ENCODE results near the gene PCBP3.
"Not testable (repeated sequence)": the region's sequence is repeated elsewhere in the genome, so short reads cannot be mapped to it uniquely, and the experiment has no call there.

Gene PCBP3

DNA sequence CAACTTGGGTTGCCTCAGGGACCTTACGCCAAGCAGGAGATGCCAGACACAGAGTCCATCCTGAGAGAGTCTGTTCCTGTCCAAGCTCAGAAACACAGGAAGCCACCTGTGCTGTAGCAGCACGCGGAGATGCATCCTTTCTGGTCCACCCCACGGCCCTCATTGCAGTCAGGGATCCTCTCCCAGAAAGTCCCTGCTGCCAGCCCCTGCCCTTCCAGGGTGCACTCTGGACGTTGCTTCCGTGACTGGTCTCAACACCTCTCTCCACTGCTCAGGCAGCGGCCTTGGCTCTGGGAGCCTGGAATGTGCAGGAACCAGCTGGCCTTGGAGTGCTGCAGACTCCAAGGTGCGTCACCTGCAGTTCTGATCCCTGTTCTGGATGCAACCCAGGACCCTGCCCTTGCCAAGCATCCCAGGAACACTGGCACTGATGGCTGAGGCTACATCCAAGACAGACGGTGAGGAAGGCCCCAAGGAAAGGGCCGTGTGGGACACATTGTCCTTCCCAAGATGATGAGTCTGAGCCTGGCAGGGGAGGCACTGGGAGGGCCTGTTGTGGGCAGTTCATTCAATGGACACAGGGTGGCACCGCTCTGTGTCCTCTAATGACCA lies 316.4 kb downstream of the PCBP3 start:
- H3K27ac ChIP-seq = no peak overlapping the region
- TF ChIP-seq, protein P1, sequence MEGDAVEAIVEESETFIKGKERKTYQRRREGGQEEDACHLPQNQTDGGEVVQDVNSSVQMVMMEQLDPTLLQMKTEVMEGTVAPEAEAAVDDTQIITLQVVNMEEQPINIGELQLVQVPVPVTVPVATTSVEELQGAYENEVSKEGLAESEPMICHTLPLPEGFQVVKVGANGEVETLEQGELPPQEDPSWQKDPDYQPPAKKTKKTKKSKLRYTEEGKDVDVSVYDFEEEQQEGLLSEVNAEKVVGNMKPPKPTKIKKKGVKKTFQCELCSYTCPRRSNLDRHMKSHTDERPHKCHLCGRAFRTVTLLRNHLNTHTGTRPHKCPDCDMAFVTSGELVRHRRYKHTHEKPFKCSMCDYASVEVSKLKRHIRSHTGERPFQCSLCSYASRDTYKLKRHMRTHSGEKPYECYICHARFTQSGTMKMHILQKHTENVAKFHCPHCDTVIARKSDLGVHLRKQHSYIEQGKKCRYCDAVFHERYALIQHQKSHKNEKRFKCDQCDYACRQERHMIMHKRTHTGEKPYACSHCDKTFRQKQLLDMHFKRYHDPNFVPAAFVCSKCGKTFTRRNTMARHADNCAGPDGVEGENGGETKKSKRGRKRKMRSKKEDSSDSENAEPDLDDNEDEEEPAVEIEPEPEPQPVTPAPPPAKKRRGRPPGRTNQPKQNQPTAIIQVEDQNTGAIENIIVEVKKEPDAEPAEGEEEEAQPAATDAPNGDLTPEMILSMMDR (IDR thresholded peaks at IDR 0.05) = no peak
- TF ChIP-seq ZFX (IDR thresholded peaks at IDR 0.05; ENCODE audit: borderline replicate concordance) = no peak

DNA sequence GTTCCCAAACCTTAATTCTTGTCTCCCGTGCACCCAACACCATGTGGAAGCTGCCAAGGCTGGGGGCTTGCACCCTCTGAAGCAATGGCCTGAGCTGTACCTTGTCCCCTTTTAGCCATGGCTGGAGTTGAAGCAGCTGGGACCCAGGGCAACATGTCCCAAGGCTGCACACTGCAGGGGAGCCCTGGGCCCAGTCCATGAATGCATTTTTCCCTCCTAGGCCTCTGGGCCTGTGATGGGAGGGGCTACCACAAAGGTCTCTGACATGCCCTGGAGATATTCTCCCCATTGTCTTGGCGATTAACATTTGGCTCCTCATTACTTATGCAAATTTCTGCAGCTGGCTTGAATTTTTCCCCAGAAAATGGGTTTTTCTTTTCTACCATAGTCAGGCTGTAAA lies 317.9 kb downstream of the PCBP3 start:
- H3K27ac ChIP-seq = not testable (repeated sequence)

DNA sequence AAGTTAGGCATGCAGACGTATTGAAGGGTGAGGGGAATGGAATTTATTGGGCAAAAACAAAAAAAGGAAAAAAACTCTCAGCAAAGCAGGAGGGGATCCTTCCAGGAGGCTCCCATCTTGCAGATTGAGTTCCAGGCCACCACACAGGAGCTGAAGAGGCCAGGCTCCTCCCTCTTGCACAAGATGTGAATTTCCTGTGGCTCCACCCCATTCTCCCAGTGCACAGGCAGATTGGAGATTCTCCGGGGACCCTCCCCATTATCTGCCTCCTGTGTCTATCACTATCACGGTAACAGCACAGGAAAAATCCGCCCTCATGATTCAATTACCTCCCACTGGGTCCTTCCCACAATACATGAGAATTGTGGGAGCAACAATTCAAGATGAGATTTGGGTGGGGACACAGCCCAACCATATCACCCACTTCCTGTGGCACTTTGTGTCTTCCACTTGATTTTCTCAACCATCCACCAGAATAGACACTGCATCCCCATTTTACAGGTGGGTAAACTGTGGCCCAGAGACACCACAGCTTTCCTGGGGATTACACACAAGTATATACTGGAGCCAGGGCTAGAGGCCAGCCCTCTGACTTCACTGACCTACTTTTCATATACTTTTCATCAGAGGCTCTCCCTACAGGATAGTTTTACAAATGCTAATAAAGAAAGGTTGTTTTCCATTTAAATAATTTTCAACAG lies 319.2 kb downstream of the PCBP3 start:
- no peak for TF ChIP-seq ZFX (IDR thresholded peaks at IDR 0.05; ENCODE audit: borderline replicate concordance)
- TF ChIP-seq, protein P1 (IDR thresholded peaks at IDR 0.05) = no peak
- H3K27ac ChIP-seq = no peak overlapping the region

DNA sequence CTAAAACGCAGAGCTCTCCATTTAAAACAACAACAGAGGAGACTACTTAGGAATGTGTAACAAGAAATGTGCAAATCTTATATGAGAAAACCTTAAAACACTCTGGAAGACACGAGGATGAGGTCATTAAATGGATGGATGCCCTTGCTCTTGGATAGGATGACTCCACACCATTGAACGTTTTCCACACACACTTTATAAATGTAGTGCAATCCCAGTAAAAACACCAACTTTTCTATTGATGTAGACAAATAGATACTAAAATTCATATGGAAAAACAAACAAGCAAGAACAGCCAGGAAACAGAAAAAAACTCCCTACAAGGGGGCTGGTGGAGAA lies 319.7 kb downstream of the PCBP3 start:
- H3K27ac ChIP-seq = no peak overlapping the region
- TF ChIP-seq ZFX (IDR thresholded peaks at IDR 0.05; ENCODE audit: borderline replicate concordance) = no peak
- TF ChIP-seq, protein P1 (IDR thresholded peaks at IDR 0.05) = no peak

DNA sequence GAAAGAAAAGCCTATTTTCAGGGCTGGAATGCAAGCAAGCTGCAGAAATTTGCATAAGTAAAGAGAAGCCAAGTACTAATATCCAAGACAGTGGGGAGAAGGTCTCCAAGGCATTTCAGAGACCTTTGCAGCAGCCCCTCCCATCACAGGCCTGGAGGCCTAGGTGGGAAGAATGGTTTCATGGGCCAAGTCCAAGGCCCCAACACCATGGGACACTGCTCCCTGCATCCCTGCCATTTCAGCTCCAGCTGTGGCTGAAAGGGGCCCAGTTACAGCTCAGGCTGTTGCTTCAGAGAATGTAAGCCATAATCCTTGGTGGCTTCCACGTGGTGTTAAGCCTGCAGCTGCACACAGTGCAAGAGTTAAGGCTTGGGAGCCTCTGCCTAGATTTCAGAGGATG lies 321.1 kb downstream of the PCBP3 start:
- H3K27ac ChIP-seq = no peak overlapping the region
- TF ChIP-seq ZFX (IDR thresholded peaks at IDR 0.05; ENCODE audit: borderline replicate concordance) = no peak
- TF ChIP-seq, protein P1 (IDR thresholded peaks at IDR 0.05) = no peak

DNA sequence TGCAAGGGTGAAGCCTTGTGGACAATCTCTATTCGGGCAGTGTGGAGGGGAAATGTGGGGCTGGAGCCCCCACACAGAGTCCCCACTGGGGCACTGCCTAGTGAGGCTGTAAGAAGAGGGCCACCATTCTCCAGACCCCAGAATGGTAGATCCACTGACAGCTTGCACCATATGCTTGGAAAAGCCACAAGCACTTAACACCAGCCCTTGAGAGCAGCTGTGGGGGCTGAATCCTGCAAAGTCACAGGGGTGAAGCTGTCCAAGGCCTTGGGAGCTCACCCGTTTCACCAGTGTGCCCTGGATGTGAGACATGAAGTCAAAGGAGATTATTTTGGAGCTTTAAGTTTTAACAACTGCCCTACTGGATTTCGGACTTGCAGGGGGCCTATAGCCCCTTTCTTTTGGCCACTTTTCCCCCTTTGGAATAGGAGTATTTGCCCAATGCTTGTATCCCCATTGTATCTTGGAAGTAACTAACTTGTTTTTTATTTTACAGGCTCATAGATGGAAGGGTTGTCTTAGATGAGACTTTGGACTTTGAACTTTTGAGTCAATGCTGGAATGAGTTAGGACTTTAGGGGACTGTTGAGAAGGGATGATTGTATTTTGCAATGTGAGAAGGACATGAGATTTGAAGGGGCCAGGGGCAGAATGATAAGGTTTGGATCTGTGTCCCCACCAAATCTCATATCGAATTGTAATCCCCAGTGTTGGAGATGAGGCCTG lies 321.7 kb downstream of the PCBP3 start:
- TF ChIP-seq ZFX (IDR thresholded peaks at IDR 0.05; ENCODE audit: borderline replicate concordance) = no peak
- TF ChIP-seq, protein P1 (IDR thresholded peaks at IDR 0.05) = no peak
- H3K27ac ChIP-seq = no peak overlapping the region

DNA sequence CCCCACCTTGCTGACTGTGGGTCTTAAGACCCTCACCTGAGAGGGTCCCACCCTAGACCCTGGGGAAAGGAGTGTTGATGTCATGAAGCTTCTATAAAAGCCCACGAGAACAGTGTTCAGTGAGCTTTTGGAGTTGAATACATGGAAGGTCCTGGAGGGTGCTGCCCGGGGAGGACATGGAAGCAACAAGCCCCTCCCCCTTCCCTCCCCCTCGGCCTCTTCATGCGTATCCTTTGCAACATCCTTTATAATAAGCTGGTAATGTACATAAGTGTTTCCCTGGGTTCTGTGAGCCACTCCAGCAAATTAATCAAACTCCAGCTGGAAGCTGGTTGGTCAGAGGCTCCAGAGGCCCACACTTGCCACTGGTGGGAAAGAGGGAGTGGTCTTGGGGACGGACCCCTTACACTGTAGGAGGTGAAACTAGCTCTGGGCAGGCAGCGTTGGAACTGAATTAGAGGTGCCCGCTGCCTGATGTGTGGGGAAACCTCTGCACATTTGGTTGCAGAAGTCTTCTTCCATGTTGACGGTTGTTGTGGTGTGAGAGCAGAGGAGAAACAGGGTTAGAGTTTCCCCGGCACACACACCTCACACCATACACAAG lies 323.4 kb downstream of the PCBP3 start:
- TF ChIP-seq ZFX (IDR thresholded peaks at IDR 0.05; ENCODE audit: borderline replicate concordance) = no peak
- TF ChIP-seq, protein P1 (IDR thresholded peaks at IDR 0.05) = no peak
- no peak overlapping the region for H3K27ac ChIP-seq

Data from 22Rv1 (cell line).